Gastroesophageal sphincter (tissue), 3 donors: Measurements from ENCODE around the gene TDRD3.

Experiments
- CTCF ChIP-seq, 4 experiments: fragments of 200-600 bp in 2 of 4; fragments of 450-650 bp in 2 of 4; sonication (generic) in 1 of 4; IDR thresholded peaks; one replicate each; pipeline ENCODE4 v1.5.1; 2017 to 2019; ENCODE audit warnings: antibody characterized with exemption in 4 of 4, mild to moderate bottlenecking in 2 of 4, moderate library complexity in 2 of 4
- POLR2A ChIP-seq, 2 donors: fragments of 450-650 bp; IDR thresholded peaks; one replicate each; pipeline ENCODE4 v1.6.1; 2017; ENCODE audit warnings: antibody characterized with exemption in 2 of 2, mild to moderate bottlenecking in 2 of 2, moderate library complexity in 1 of 2
- POLR2AphosphoS5 ChIP-seq: sonication (generic); formaldehyde crosslinking; IDR thresholded peaks from one replicate; pipeline ENCODE4 v1.6.1; 2017; ENCODE audit warnings: antibody characterized with exemption

GRCh38 chr13:60519496-60519895 lies 122.5 kb downstream of the TDRD3 start:
- no peak for TF ChIP-seq CTCF (IDR thresholded peaks at IDR 0.05)
- no peak for TF ChIP-seq POLR2AphosphoS5
- TF ChIP-seq POLR2A (IDR thresholded peaks at IDR 0.05) = no peak
